ENCODE results near the gene MANSC1. TPM values are rescaled to one million over a fixed set of nuclear protein-coding genes. Genes with fewer than 3 reads are reported as not detected.

Gene MANSC1
- total and polyA plus RNA-seq, 12 donors = 4.7 to 13.3 (median 10.3) TPM

- TF ChIP-seq CTCF (IDR thresholded peaks at IDR 0.05) = no peak
- intact Hi-C loops (cut with DNase I) = no loop called here
- peaks cover 0 to 70% (median 12%) of the 10 kb centered on the region in 9 donors for H3K36me3 ChIP-seq
Observed at GRCh38 chr12:12366701-12367481, 16.8 kb upstream of the MANSC1 start.

GRCh38 chr12:12365931-12366431 is 15.9 kb upstream of the MANSC1 start:
- no peaks in the 10 kb centered on the region for H3K27me3 ChIP-seq
- no peak for ATAC-seq
- DNase-seq = no peak
- 62 to 72% methylated on average over 4 of the region's 4 CpGs for WGBS, 2 donors
- H3K4me3 ChIP-seq = no peak overlapping the region
- peaks cover 0 to 71% (median 13%) of the 10 kb centered on the region in 9 donors for H3K36me3 ChIP-seq
- H3K27ac ChIP-seq = no peak overlapping the region
- no peak for TF ChIP-seq CTCF (IDR thresholded peaks at IDR 0.05)
- H3K9me3 ChIP-seq = no peaks in the 10 kb centered on the region
- H3K4me1 ChIP-seq = peaks cover 0 to 11% (median 0%) of the 10 kb centered on the region in 9 donors
- intact Hi-C loops (cut with DNase I) = no loop called here

More at GRCh38 chr12:12366701-12367481, 16.8 kb upstream of the MANSC1 start:
- DNase-seq (no peak), ATAC-seq (no peak)
- Histone ChIP-seq H3K4me3 (no peak overlapping the region), H3K9me3 (no peaks in the 10 kb centered on the region), H3K27ac (no peak overlapping the region), H3K27me3 (no peaks in the 10 kb centered on the region), H3K4me1 (peaks cover 0 to 11% (median 0%) of the 10 kb centered on the region in 9 donors)
- WGBS, 2 donors = 93 to 94% methylated on average over 4 of the region's 4 CpGs

- H3K9me3 ChIP-seq = no peaks in the 10 kb centered on the region
- DNase-seq = no peak
- H3K36me3 ChIP-seq = peaks cover 0 to 67% (median 13%) of the 10 kb centered on the region in 9 donors
- H3K27me3 ChIP-seq = no peaks in the 10 kb centered on the region
- H3K4me3 ChIP-seq = no peak overlapping the region
- WGBS, 2 donors = 94 to 97% methylated on average over 5 of the region's 5 CpGs
- H3K4me1 ChIP-seq = peaks cover 0 to 11% (median 0%) of the 10 kb centered on the region in 9 donors
- intact Hi-C loops (cut with DNase I) = no loop called here
- H3K27ac ChIP-seq = no peak overlapping the region
- ATAC-seq = no peak
- TF ChIP-seq CTCF (IDR thresholded peaks at IDR 0.05) = no peak
Observed at GRCh38 chr12:12365446-12365802, 15.4 kb upstream of the MANSC1 start.

GRCh38 chr12:12364787-12365445 is 14.9 kb upstream of the MANSC1 start:
- intact Hi-C loops (cut with DNase I) = no loop called here
- no peaks in the 10 kb centered on the region for H3K27me3 ChIP-seq
- H3K9me3 ChIP-seq = no peaks in the 10 kb centered on the region
- peaks cover 0 to 11% (median 0%) of the 10 kb centered on the region in 9 donors for H3K4me1 ChIP-seq
- peaks cover 0 to 67% (median 13%) of the 10 kb centered on the region in 9 donors for H3K36me3 ChIP-seq
- DNase-seq = no peak
- whole genome bisulfite sequencing, 2 donors = 96 to 98% methylated on average over 4 of the region's 4 CpGs
- no peak for TF ChIP-seq CTCF (IDR thresholded peaks at IDR 0.05)
- no peak overlapping the region for H3K4me3 ChIP-seq
- H3K27ac ChIP-seq = no peak overlapping the region
- no peak for ATAC-seq

Data from heart right ventricle (tissue), 16 donors.